Neuronal stem cell (in vitro differentiated cells): ENCODE results near the gene KPNA3.
"Not testable (repeated sequence)": the region's sequence is repeated elsewhere in the genome, so short reads cannot be mapped to it uniquely, and the experiment has no call there.

ENCODE experiments used
- DNase-seq: peaks from one replicate; pipeline ENCODE4 v3.0.0-alpha.2; 2013; ENCODE audit warnings: low spot score
- H2AFZ ChIP-seq: one replicate; pipeline ENCODE4 v1.6.1; 2013; ENCODE audit warnings: mild to moderate bottlenecking, low read length, inconsistent platforms
- H2AK5ac ChIP-seq: 2 replicates; pipeline ENCODE4 v1.6.1; 2013; ENCODE audit warnings: low read depth, mild to moderate bottlenecking, inconsistent platforms, low read length, moderate library complexity, mixed read lengths
- H2BK120ac ChIP-seq: 2 replicates; pipeline ENCODE4 v1.6.1; 2013; ENCODE audit warnings: low read depth, mild to moderate bottlenecking, inconsistent platforms, low read length, moderate library complexity, mixed read lengths
- H2BK12ac ChIP-seq: one replicate; pipeline ENCODE4 v1.6.1; 2013; ENCODE audit warnings: low read length, inconsistent platforms
- H2BK15ac ChIP-seq: 2 replicates; pipeline ENCODE4 v1.6.1; 2013; ENCODE audit warnings: mild to moderate bottlenecking, low read length, inconsistent platforms, mixed read lengths
- H2BK5ac ChIP-seq: one replicate; pipeline ENCODE4 v1.6.1; 2013; ENCODE audit warnings: inconsistent platforms, mild to moderate bottlenecking, low read length, moderate library complexity
- H3K14ac ChIP-seq: one replicate; pipeline ENCODE4 v1.6.1; 2013; ENCODE audit warnings: low read length, inconsistent platforms
- H3K18ac ChIP-seq: 2 replicates; pipeline ENCODE4 v1.6.1; 2013; ENCODE audit warnings: low read length, inconsistent platforms
- H3K23ac ChIP-seq: 2 replicates; pipeline ENCODE4 v1.6.1; 2013; ENCODE audit warnings: low read depth, mild to moderate bottlenecking, mixed read lengths, low read length, inconsistent platforms; ENCODE audit not compliant: poor library complexity
- H3K27ac ChIP-seq: replicated peaks from 3 replicates; pipeline ENCODE4 v1.5.1; 2013; ENCODE audit warnings: low read length, inconsistent platforms
- H3K27me3 ChIP-seq, 3 experiments: 2 replicates each; pipeline ENCODE4 v1.6.1; 2013; ENCODE audit warnings: low read length in 3 of 3, mild to moderate bottlenecking in 2 of 3, inconsistent platforms in 1 of 3, low read depth in 1 of 3, mixed read lengths in 1 of 3, moderate library complexity in 1 of 3; ENCODE audit not compliant: control insufficient read depth in 3 of 3, insufficient read depth in 3 of 3
- H3K36me3 ChIP-seq, 2 donors: replicated peaks in 1 of 2; 2 replicates each; pipeline ENCODE4 v1.6.1; 2013; ENCODE audit warnings: low read length in 2 of 2; ENCODE audit not compliant: control insufficient read depth in 2 of 2, insufficient read depth in 2 of 2
- H3K4ac ChIP-seq: 2 replicates; pipeline ENCODE4 v1.6.1; 2013; ENCODE audit warnings: inconsistent platforms, mild to moderate bottlenecking, low read length, moderate library complexity
- H3K4me1 ChIP-seq, 2 donors: 1 replicate in 1 of 2; 2 replicates in 1 of 2; pipeline ENCODE4 v1.6.1; 2013; ENCODE audit warnings: low read length in 2 of 2, low read depth in 1 of 2; ENCODE audit not compliant: control insufficient read depth in 2 of 2, insufficient read depth in 1 of 2
- H3K4me2 ChIP-seq: one replicate; pipeline ENCODE4 v1.6.1; 2013; ENCODE audit warnings: mild to moderate bottlenecking, low read length, inconsistent platforms; ENCODE audit not compliant: insufficient read depth, poor library complexity, severe bottlenecking
- H3K4me3 ChIP-seq, 2 donors: 2 replicates each; pipeline ENCODE4 v1.5.1; 2013; ENCODE audit warnings: low read length in 2 of 2, mild to moderate bottlenecking in 2 of 2, inconsistent platforms in 1 of 2, moderate library complexity in 1 of 2
- H3K79me1 ChIP-seq: one replicate; pipeline ENCODE4 v1.6.1; 2013; ENCODE audit warnings: low read depth, mild to moderate bottlenecking, inconsistent platforms, low read length, moderate library complexity
- H3K9ac ChIP-seq: one replicate; pipeline ENCODE4 v1.6.1; 2013; ENCODE audit warnings: mild to moderate bottlenecking, low read depth, low read length, inconsistent platforms; ENCODE audit not compliant: poor library complexity
- H3K9me3 ChIP-seq, 2 donors: replicated peaks in 1 of 2; 2 replicates each; pipeline versions ENCODE3 to v1.6.1; 2013; ENCODE audit warnings: low read length in 2 of 2, mild to moderate bottlenecking in 2 of 2, inconsistent platforms in 1 of 2, low read depth in 1 of 2, mixed read lengths in 1 of 2, moderate library complexity in 1 of 2; ENCODE audit not compliant: control insufficient read depth in 2 of 2, insufficient read depth in 1 of 2
- H4K8ac ChIP-seq: one replicate; pipeline ENCODE4 v1.6.1; 2013; ENCODE audit warnings: low read depth, mild to moderate bottlenecking, inconsistent platforms, low read length, moderate library complexity
- H4K91ac ChIP-seq: one replicate; pipeline ENCODE4 v1.6.1; 2013; ENCODE audit warnings: low read length, low read depth, mild to moderate bottlenecking, inconsistent platforms; ENCODE audit not compliant: poor library complexity
- WGBS, 2 donors: extraction: QIAGEN DNeasy Blood & Tissue Kit; methylation state at CpG; one replicate each; pipeline ENCODE4 v1.1.7; 2013; ENCODE audit warnings: missing lambda C conversion rate in 2 of 2, mixed read lengths in 1 of 2; ENCODE audit not compliant: insufficient read length in 2 of 2, insufficient replicate concordance in 1 of 2; ENCODE audit errors: extremely low coverage in 2 of 2; 5-methylcytosine and 5-hydroxymethylcytosine counted together

The KPNA3 gene

DNA sequence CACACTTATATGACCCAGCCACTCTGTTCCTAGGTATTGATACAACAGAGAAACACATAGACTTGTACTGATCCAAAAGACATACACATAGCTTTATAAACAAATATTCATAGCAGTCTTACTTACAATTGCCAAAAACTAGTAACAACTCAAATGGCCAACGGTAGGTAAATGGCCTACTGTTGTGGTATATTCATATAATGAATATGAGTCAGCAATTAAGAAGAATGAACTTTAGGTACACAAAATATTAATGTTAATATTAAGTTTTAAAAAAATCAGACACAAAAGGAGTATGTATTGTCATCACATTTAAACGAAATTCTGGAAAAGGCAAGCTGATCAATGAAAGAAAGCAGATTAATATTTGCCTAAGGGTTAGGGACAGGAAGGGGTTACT lies 19.7 kb downstream of the KPNA3 start:
- WGBS, 2 donors, result no CpG with 5 or more reads among the region's 2 CpGs
- Histone ChIP-seq H2BK15ac (no peak overlapping the region), H3K27ac (no peak overlapping the region), H3K4me2 (no peak overlapping the region), H3K23ac (no peak overlapping the region), H4K91ac (no peak overlapping the region), H2AFZ (no peak overlapping the region), H3K9me3 (no peaks in the 10 kb centered on the region), H3K18ac (no peak overlapping the region), H3K79me1 (peaks cover 5% of the 10 kb centered on the region), H4K8ac (no peak overlapping the region), H2BK120ac (no peak overlapping the region), H3K4ac (no peak overlapping the region), H3K36me3 (no peaks in the 10 kb centered on the region), H2BK12ac (no peak overlapping the region), H3K4me3 (no peak overlapping the region), H2AK5ac (no peak overlapping the region), H3K9ac (no peak overlapping the region), H2BK5ac (no peak overlapping the region), H3K27me3 (no peaks in the 10 kb centered on the region), H3K14ac (no peak overlapping the region), H3K4me1 (no peaks in the 10 kb centered on the region)
- DNase-seq, result no peak

DNA sequence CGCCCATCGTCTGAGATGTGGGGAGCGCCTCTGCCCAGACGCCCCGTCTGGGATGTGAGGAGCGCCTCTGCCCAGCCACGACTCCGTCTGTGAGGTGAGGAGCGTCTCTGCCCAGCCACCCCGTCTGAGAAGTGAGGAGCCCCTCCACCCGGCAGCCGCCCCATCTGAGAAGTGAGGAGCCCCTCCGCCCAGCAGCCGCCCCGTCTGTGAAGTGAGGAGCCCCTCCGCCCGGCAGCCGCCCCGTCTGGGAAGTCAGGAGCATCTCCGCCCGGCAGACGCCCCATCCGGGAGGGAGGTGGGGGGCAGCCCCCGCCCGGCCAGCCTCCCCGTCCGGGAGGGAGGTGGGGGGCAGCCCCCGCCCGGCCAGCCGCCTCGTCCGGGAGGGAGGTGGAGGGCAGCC lies 30.7 kb downstream of the KPNA3 start:
- not testable (repeated sequence) for H2BK5ac ChIP-seq, H3K4me2 ChIP-seq, H3K4me1 ChIP-seq, H3K9ac ChIP-seq, H4K8ac ChIP-seq, DNase-seq, H2BK12ac ChIP-seq, H3K23ac ChIP-seq, H3K4me3 ChIP-seq, H4K91ac ChIP-seq, H2BK120ac ChIP-seq, H2BK15ac ChIP-seq, H2AK5ac ChIP-seq, H2AFZ ChIP-seq, H3K4ac ChIP-seq, H3K79me1 ChIP-seq, H3K27me3 ChIP-seq, H3K27ac ChIP-seq, H3K14ac ChIP-seq, H3K18ac ChIP-seq
- WGBS, 2 donors, result no CpG with 5 or more reads among the region's 32 CpGs
- H3K36me3 ChIP-seq, result peaks cover 0 to 29% of the 10 kb centered on the region in 2 donors
- peaks cover 6 to 36% of the 10 kb centered on the region in 2 donors for H3K9me3 ChIP-seq

DNA sequence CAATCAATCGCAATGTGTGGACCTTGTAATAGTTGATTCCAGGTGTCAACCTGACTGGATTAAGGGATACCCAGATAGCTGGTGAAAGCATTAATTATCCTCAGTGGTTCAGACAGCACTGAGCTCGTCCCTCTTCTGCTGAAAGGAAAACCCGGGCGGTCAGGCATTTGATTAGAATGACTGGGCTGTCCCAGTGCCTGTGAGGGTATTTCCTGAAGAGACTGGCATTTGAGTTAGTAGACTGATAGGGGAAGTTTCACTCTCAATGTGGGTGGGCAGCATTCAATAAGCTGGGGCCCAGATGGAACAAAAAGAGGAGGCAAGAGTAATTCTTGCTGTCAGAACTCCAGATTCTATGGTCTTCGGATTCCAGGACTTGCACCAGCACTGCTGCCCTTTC lies 31.9 kb downstream of the KPNA3 start:
- Histone ChIP-seq H3K14ac (no peak overlapping the region), H3K4ac (no peak overlapping the region), H2BK15ac (no peak overlapping the region), H3K27ac (no peak overlapping the region), H2BK5ac (no peak overlapping the region), H3K4me3 (no peak overlapping the region), H3K27me3 (no peaks in the 10 kb centered on the region), H3K23ac (no peak overlapping the region), H2BK12ac (no peak overlapping the region), H4K91ac (no peak overlapping the region), H2AFZ (no peak overlapping the region), H3K18ac (no peak overlapping the region), H4K8ac (no peak overlapping the region), H3K4me1 (no peaks in the 10 kb centered on the region), H2BK120ac (no peak overlapping the region), H3K4me2 (no peak overlapping the region), H3K9me3 (peaks cover 6 to 36% of the 10 kb centered on the region in 2 donors), H3K36me3 (peaks cover 0 to 29% of the 10 kb centered on the region in 2 donors), H3K79me1 (peaks cover 3% of the 10 kb centered on the region), H3K9ac (no peak overlapping the region), H2AK5ac (no peak overlapping the region)
- WGBS, 2 donors, result no CpG with 5 or more reads among the region's 5 CpGs
- no peak for DNase-seq

DNA sequence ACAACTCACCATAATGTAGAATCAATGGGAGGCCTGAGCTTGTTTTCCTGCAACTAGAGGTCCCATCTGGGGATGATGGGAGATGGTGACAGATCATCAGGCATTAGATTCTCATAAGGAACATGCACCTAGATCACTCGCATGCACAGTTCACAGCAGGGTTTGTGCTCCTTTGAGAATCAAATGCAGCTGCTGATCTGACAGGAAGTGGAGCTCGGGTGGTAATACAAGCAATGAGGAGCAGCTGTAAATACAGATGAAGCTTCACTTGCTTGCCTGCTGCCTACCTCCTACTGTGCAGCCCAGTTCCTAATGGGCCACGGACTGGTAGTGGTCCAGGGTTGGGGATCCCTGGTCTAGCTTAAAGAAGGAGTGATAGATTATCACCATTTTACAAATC lies 33.0 kb downstream of the KPNA3 start:
- no peak overlapping the region for H3K9ac ChIP-seq
- H4K8ac ChIP-seq, result no peak overlapping the region
- H3K27me3 ChIP-seq, result no peaks in the 10 kb centered on the region
- H3K4ac ChIP-seq, result no peak overlapping the region
- no peak overlapping the region for H4K91ac ChIP-seq
- H2BK5ac ChIP-seq, result no peak overlapping the region
- H3K4me2 ChIP-seq, result no peak overlapping the region
- no peak overlapping the region for H2BK120ac ChIP-seq
- peaks cover 3% of the 10 kb centered on the region for H3K79me1 ChIP-seq
- DNase-seq, result no peak
- no peak overlapping the region for H2BK15ac ChIP-seq
- peaks cover 0 to 26% of the 10 kb centered on the region in 2 donors for H3K36me3 ChIP-seq
- no peak overlapping the region for H2AK5ac ChIP-seq
- H3K18ac ChIP-seq, result no peak overlapping the region
- H3K23ac ChIP-seq, result no peak overlapping the region
- no peak overlapping the region for H2BK12ac ChIP-seq
- H3K4me3 ChIP-seq, result peak overlapping the region in 1 of 2 donors; percentile 45
- no peak overlapping the region for H3K14ac ChIP-seq
- H2AFZ ChIP-seq, result no peak overlapping the region
- peaks cover 6 to 32% of the 10 kb centered on the region in 2 donors for H3K9me3 ChIP-seq
- H3K4me1 ChIP-seq, result no peaks in the 10 kb centered on the region
- no CpG with 5 or more reads among the region's 3 CpGs for WGBS, 2 donors
- no peak overlapping the region for H3K27ac ChIP-seq
